HepG2 (cell line): ENCODE results near the gene VWA7. TPM values are rescaled to one million over a fixed set of nuclear protein-coding genes. Genes with fewer than 3 reads are reported as not detected.

Source experiments
- ADNP ChIP-seq: sonication (generic); formaldehyde crosslinking; IDR thresholded peaks from 2 replicates; pipeline ENCODE4 v1.4.0; 2020; ENCODE audit warnings: missing genetic modification reagents
- BCL6 ChIP-seq: IDR thresholded peaks from 2 replicates; pipeline ENCODE4 v1.6.1; 2016; ENCODE audit warnings: missing genetic modification reagents, missing compliant biosample characterization
- CHD4 ChIP-seq: fragments of 200-600 bp; sonication (generic); IDR thresholded peaks from 2 replicates; pipeline ENCODE4 v1.7.0; 2017; ENCODE audit warnings: mild to moderate bottlenecking, low read length, borderline replicate concordance
- HNRNPH1 ChIP-seq: fragments of 200-400 bp; formaldehyde crosslinking; optimal IDR thresholded peaks from 2 replicates; pipeline ENCODE3; 2017; ENCODE audit warnings: mild to moderate bottlenecking, low read depth, low read length
- HOXA9 ChIP-seq: sonication (generic); formaldehyde crosslinking; IDR thresholded peaks from 2 replicates; pipeline ENCODE4 v1.8.1; 2022; ENCODE audit warnings: missing genetic modification reagents, mild to moderate bottlenecking, moderate library complexity, borderline replicate concordance
- PHF21A ChIP-seq: sonication (generic); formaldehyde crosslinking; IDR thresholded peaks from 2 replicates; pipeline ENCODE4 v1.5.0; 2020; ENCODE audit warnings: mild to moderate bottlenecking, missing genetic modification reagents
- PHF5A ChIP-seq: IDR thresholded peaks from one replicate; pipeline ENCODE4 v1.6.1; 2018; ENCODE audit warnings: low read depth, missing genetic modification reagents; ENCODE audit not compliant: unreplicated experiment
- PITX1 ChIP-seq: sonication (generic); formaldehyde crosslinking; IDR thresholded peaks from 2 replicates; pipeline ENCODE4 v1.5.1; 2020; ENCODE audit warnings: mild to moderate bottlenecking, missing genetic modification reagents
- RNF2 ChIP-seq: fragments of 450-650 bp; conservative IDR thresholded peaks from 2 replicates; pipeline ENCODE4 v1.6.1; 2016; ENCODE audit warnings: low read depth
- TBL1XR1 ChIP-seq: fragments of 150-350 bp; IDR thresholded peaks from 2 replicates; pipeline ENCODE4 v1.6.1; 2014; ENCODE audit warnings: borderline replicate concordance, low read length; ENCODE audit not compliant: partially characterized antibody
- ZNF121 ChIP-seq: sonication (generic); formaldehyde crosslinking; IDR thresholded peaks from 2 replicates; pipeline ENCODE4 v1.5.0; 2020; ENCODE audit warnings: mild to moderate bottlenecking, missing genetic modification reagents
- ZNF263 ChIP-seq: sonication (generic); formaldehyde crosslinking; IDR thresholded peaks from 2 replicates; pipeline ENCODE4 v1.4.0; 2020; ENCODE audit warnings: missing genetic modification reagents
- ZNF431 ChIP-seq: sonication (generic); formaldehyde crosslinking; IDR thresholded peaks from 2 replicates; pipeline ENCODE4 v1.9.0; 2022; ENCODE audit warnings: missing genetic modification reagents, low read depth, mild to moderate bottlenecking, borderline replicate concordance
- ZNF747 ChIP-seq: sonication (generic); formaldehyde crosslinking; IDR thresholded peaks from 2 replicates; pipeline ENCODE4 v1.8.1; 2023; ENCODE audit warnings: missing genetic modification reagents, mild to moderate bottlenecking, borderline replicate concordance
- ZNF768 ChIP-seq: sonication (generic); formaldehyde crosslinking; IDR thresholded peaks from 2 replicates; pipeline ENCODE4 v1.4.0; 2020; ENCODE audit warnings: missing genetic modification reagents
- ZNF792 ChIP-seq: IDR thresholded peaks from 2 replicates; pipeline ENCODE4 v1.6.1; 2016
- polyA plus RNA-seq, 8 experiments: library from polyadenylated mRNA; depleted of rRNA in 3 of 8; stranded (reverse) in 7 of 8; unstranded in 1 of 8; fragments of >200 nt; fragmentation: Illumina TruSeq in 4 of 8; extraction: Trizol in 4 of 8; gene quantifications; 2 replicates each; pipeline versions ENCODE4 v1.2.1 to v1.2.3, GENCODE V29; 2011 to 2016; ENCODE audit warnings: low read depth in 4 of 8, missing spikeins in 1 of 8, mixed read lengths in 1 of 8; ENCODE audit not compliant: insufficient read depth in 1 of 8
- total RNA-seq, 5 experiments: library from RNA; depleted of rRNA; stranded (reverse); fragments of >200 nt; fragmentation: Illumina TruSeq; extraction: Trizol; gene quantifications; 2 replicates each; pipeline ENCODE4 v1.2.3, GENCODE V29; 2016; ENCODE audit warnings: low read depth in 1 of 5
- TF ChIP-seq, protein P1 (sequence below): sonication (generic); formaldehyde crosslinking; IDR thresholded peaks from 2 replicates; pipeline ENCODE4 v1.4.0; 2020; ENCODE audit warnings: missing genetic modification reagents, low read depth, mild to moderate bottlenecking, borderline replicate concordance
- TF ChIP-seq, protein P2 (sequence below): sonication (generic); formaldehyde crosslinking; IDR thresholded peaks from 2 replicates; pipeline ENCODE4 v1.5.1; 2020; ENCODE audit warnings: mild to moderate bottlenecking, missing genetic modification reagents, borderline replicate concordance
- TF ChIP-seq, protein P3 (sequence below): IDR thresholded peaks from 2 replicates; pipeline ENCODE4 v1.6.1; 2016; ENCODE audit warnings: control low read depth
- TF ChIP-seq, protein P4 (sequence below): sonication (generic); formaldehyde crosslinking; conservative IDR thresholded peaks from 2 replicates; pipeline ENCODE4 v1.4.0; 2020; ENCODE audit warnings: missing genetic modification reagents
- TF ChIP-seq, protein P5 (sequence below), 2 experiments: sonication (generic) in 1 of 2; formaldehyde crosslinking in 1 of 2; IDR thresholded peaks; 2 replicates each; pipeline versions ENCODE4 v1.4.0 to v1.6.1; 2018 to 2020; ENCODE audit warnings: missing genetic modification reagents in 2 of 2, borderline replicate concordance in 1 of 2, low read depth in 1 of 2, mild to moderate bottlenecking in 1 of 2, missing biosample characterization in 1 of 2

Gene VWA7
- total and polyA plus RNA-seq, 2 of the 13 experiments (the other 11 are each of a cell fraction or from before 2014, with no cell fraction given) = 0.86 to 3.3 TPM

DNA sequence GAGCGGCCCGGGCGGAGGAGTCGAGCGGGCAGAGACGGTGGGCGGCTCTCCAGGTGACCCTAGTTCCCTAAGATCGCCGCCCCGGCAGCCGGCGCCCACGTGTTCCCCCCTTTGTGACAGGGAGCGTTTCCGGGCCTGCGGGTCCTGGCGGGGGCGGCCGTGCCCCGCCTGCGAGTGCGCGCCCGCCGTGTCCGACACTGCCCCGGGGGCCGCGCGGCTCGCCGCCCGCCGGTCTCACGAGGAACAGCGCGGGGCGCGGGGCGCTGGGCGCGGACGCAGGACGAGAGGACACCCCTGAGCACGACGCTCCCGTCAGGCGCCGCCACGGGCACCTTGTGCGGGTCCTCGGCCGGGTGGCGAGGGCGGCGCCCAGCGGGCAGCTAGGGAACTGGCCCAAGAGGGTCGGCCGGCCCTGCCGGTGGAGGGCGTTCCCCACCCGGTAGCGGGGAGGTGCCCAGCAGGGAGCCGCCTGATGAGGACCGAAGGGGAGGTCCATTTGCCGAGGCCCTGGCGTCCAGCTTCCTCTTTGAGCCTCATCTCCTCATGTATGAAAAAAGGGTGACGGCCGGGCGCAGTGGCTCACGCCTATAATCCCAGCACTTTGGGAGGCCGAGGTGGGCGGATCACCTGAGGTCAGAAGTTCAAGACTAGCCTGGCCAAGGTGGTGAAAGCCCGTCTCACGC lies 18.6 kb upstream of the VWA7 start, which contains the start of gene VARS1 (continued):
- peak; percentile 78 for TF ChIP-seq ADNP (CRISPR knock-in tag)
- no peak; the same call in 1 of the 2 replicates for TF ChIP-seq ZNF792 (CRISPR knock-in tag)
- TF ChIP-seq, protein P1, sequence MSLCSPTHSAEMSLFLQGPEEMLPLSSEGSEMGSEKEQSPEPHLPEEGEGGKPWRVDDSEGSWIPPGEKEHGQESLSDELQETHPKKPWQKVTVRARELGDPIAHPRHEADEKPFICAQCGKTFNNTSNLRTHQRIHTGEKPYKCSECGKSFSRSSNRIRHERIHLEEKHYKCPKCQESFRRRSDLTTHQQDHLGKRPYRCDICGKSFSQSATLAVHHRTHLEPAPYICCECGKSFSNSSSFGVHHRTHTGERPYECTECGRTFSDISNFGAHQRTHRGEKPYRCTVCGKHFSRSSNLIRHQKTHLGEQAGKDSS (CRISPR knock-in tag) = peak; percentile 46; the same call in 1 of the 2 replicates
- TF ChIP-seq BCL6 (CRISPR knock-in tag) = peak; percentile 17; the same call in 1 of the 2 replicates
- TF ChIP-seq, protein P2, sequence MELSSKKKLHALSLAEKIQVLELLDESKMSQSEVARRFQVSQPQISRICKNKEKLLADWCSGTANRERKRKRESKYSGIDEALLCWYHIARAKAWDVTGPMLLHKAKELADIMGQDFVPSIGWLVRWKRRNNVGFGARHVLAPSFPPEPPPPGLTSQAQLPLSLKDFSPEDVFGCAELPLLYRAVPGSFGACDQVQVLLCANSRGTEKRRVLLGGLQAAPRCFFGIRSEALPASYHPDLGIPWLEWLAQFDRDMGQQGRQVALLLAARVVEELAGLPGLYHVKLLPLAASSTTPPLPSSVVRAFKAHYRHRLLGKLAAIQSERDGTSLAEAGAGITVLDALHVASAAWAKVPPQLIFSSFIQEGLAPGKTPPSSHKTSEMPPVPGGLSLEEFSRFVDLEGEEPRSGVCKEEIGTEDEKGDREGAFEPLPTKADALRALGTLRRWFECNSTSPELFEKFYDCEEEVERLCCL (CRISPR knock-in tag) = no peak
- no peak for TF ChIP-seq TBL1XR1
- no peak for TF ChIP-seq HNRNPH1
- peak; percentile 82 for TF ChIP-seq PHF21A (CRISPR knock-in tag)
- TF ChIP-seq RNF2 = peak; percentile 92
- TF ChIP-seq ZNF431 (CRISPR knock-in tag) = peak; percentile 0; the same call in 1 of the 2 replicates
- 0 out of 2 replicates have a peak, but pooled peaks have one; percentile 7 for TF ChIP-seq HOXA9
- peak; percentile 41; the same call in 1 of the 2 replicates for TF ChIP-seq CHD4
- TF ChIP-seq, protein P3, sequence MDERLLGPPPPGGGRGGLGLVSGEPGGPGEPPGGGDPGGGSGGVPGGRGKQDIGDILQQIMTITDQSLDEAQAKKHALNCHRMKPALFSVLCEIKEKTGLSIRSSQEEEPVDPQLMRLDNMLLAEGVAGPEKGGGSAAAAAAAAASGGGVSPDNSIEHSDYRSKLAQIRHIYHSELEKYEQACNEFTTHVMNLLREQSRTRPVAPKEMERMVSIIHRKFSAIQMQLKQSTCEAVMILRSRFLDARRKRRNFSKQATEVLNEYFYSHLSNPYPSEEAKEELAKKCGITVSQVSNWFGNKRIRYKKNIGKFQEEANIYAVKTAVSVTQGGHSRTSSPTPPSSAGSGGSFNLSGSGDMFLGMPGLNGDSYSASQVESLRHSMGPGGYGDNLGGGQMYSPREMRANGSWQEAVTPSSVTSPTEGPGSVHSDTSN (CRISPR knock-in tag) = no peak
- TF ChIP-seq, protein P4, sequence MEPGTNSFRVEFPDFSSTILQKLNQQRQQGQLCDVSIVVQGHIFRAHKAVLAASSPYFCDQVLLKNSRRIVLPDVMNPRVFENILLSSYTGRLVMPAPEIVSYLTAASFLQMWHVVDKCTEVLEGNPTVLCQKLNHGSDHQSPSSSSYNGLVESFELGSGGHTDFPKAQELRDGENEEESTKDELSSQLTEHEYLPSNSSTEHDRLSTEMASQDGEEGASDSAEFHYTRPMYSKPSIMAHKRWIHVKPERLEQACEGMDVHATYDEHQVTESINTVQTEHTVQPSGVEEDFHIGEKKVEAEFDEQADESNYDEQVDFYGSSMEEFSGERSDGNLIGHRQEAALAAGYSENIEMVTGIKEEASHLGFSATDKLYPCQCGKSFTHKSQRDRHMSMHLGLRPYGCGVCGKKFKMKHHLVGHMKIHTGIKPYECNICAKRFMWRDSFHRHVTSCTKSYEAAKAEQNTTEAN (CRISPR knock-in tag) = peak; percentile 88
- 0 out of 2 replicates have a peak, but pooled peaks have one; percentile 22 for TF ChIP-seq ZNF121 (CRISPR knock-in tag)
- TF ChIP-seq ZNF263 (CRISPR knock-in tag) = peak; percentile 35; the same call in 1 of the 2 replicates
- TF ChIP-seq PHF5A = peak; percentile 92
- TF ChIP-seq, protein P5, sequence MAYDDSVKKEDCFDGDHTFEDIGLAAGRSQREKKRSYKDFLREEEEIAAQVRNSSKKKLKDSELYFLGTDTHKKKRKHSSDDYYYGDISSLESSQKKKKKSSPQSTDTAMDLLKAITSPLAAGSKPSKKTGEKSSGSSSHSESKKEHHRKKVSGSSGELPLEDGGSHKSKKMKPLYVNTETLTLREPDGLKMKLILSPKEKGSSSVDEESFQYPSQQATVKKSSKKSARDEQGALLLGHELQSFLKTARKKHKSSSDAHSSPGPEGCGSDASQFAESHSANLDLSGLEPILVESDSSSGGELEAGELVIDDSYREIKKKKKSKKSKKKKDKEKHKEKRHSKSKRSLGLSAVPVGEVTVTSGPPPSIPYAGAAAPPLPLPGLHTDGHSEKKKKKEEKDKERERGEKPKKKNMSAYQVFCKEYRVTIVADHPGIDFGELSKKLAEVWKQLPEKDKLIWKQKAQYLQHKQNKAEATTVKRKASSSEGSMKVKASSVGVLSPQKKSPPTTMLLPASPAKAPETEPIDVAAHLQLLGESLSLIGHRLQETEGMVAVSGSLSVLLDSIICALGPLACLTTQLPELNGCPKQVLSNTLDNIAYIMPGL (CRISPR knock-in tag; IDR thresholded peaks at IDR 0.05; ENCODE audit: borderline replicate concordance in 1 of 2, low read depth in 1 of 2) = peak; percentile 97 to 99
- peak; percentile 87 for TF ChIP-seq ZNF747 (CRISPR knock-in tag)
- TF ChIP-seq PITX1 (CRISPR knock-in tag) = peak; percentile 67; the same call in 1 of the 2 replicates
- TF ChIP-seq ZNF768 (CRISPR knock-in tag) = peak; percentile 68; the same call in 1 of the 2 replicates
